Activated CD8-positive, alpha-beta T cell treated with anti-CD3 and anti-CD28 coated beads for 36 hours (primary cell): ENCODE measurements around the gene CSK. TPM values are rescaled to one million over a fixed set of nuclear protein-coding genes. Genes with fewer than 3 reads are reported as not detected.
A peak's percentile ranks its signal among the peaks of the same experiment; 100 is the strongest.

Source experiments
- ATAC-seq: fragments of 200-7000 bp; cut with Tn5 transposase; one replicate; pipeline ENCODE4 v1.10.0; 2021; ENCODE audit warnings: mild to moderate bottlenecking, moderate library complexity
- CTCF ChIA-PET: fragments of 350-600 bp; sonication (Branson Sonifier 250); formaldehyde crosslinking; loops from one replicate; lab custom pipeline; 2021; ENCODE audit warnings: antibody characterized with exemption; lab: Charles Lee
- POLR2A ChIA-PET: fragments of 350-600 bp; sonication (Branson Sonifier 250); formaldehyde crosslinking; loops from one replicate; lab custom pipeline; 2021; ENCODE audit warnings: antibody characterized with exemption; lab: Charles Lee
- DNase-seq: peaks from one replicate; pipeline ENCODE4 v3.0.0-alpha.2; 2020
- H3K27ac Mint-ChIP-seq: one replicate; pipeline ENCODE4 v1.8.0; 2021; ENCODE audit warnings: mild to moderate bottlenecking, mixed read lengths
- H3K27me3 Mint-ChIP-seq: one replicate; pipeline ENCODE4 v1.8.0; 2021; ENCODE audit warnings: mixed read lengths
- H3K36me3 Mint-ChIP-seq: one replicate; pipeline ENCODE4 v1.8.0; 2021; ENCODE audit warnings: low read depth, mixed read lengths
- H3K4me1 Mint-ChIP-seq: one replicate; pipeline ENCODE4 v1.8.0; 2021; ENCODE audit warnings: low read depth, mixed read lengths
- H3K4me3 Mint-ChIP-seq: one replicate; pipeline ENCODE4 v1.8.0; 2021; ENCODE audit warnings: mild to moderate bottlenecking, moderate library complexity, mixed read lengths
- H3K9me3 Mint-ChIP-seq: one replicate; pipeline ENCODE4 v1.8.0; 2021; ENCODE audit warnings: mixed read lengths
- intact Hi-C: fragments of 100-400 bp; cut with micrococcal nuclease; formaldehyde crosslinking; loops from one replicate; pipeline ENCODE4 v1.10.0; 2022
- total RNA-seq, 2 experiments: library from RNA; stranded (reverse); gene quantifications; one replicate each; pipeline ENCODE4 v1.2.3, GENCODE V29; 2021
- TF ChIP-seq, protein P1 (sequence below): fragments of 200-600 bp; IDR thresholded peaks from one replicate; pipeline ENCODE4 v1.8.0; 2022; ENCODE audit warnings: antibody characterized with exemption, mild to moderate bottlenecking

CSK gene
- total RNA-seq, 2 experiments from 2014 or later = 254 to 260 TPM

DNA sequence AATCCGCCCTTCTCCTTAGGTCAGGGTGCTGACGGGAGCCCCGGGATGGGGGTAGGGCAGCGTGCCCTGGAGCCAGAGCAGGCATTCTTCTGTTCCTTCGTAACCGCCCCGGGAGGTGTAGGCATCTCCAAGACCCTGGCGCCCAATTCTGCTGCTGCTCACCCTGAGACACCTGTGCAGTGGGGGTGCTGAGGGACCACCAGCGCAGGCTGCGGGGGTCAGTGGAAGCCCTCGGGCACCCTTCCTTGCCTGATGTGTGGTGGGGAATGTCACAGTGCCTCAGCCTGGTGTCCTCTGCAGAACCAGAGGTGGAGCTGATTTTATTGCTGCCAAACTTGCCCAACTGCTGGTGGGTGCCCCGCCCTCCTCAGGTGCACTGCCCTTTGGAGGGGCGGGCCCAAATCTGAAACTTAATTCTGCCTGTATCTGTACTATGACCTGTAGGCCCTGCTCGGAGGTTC, 7.3 kb downstream of the CSK start:
- peaks cover 67% of the 10 kb centered on the region for H3K4me1 Mint-ChIP-seq
- no peaks in the 10 kb centered on the region for H3K27me3 Mint-ChIP-seq
- H3K27ac Mint-ChIP-seq = peak overlapping the region; percentile 98
- ATAC-seq (no peak), DNase-seq (peak; percentile 61)
- CTCF ChIA-PET = interaction anchor here (25.9 to 30.3 kb wide), 2 partner anchors 1 to 12 kb away, joined by 1327 read pairs; partner anchors contain the start of gene CSK
- POLR2A ChIA-PET = interaction anchor here (1.0 to 21.2 kb wide), 5 partner anchors 2 to 157 kb away, joined by 3 to 410 read pairs (median 20); partner anchors contain the start of gene CSK
- no peaks in the 10 kb centered on the region for H3K9me3 Mint-ChIP-seq
- TF ChIP-seq, protein P1, sequence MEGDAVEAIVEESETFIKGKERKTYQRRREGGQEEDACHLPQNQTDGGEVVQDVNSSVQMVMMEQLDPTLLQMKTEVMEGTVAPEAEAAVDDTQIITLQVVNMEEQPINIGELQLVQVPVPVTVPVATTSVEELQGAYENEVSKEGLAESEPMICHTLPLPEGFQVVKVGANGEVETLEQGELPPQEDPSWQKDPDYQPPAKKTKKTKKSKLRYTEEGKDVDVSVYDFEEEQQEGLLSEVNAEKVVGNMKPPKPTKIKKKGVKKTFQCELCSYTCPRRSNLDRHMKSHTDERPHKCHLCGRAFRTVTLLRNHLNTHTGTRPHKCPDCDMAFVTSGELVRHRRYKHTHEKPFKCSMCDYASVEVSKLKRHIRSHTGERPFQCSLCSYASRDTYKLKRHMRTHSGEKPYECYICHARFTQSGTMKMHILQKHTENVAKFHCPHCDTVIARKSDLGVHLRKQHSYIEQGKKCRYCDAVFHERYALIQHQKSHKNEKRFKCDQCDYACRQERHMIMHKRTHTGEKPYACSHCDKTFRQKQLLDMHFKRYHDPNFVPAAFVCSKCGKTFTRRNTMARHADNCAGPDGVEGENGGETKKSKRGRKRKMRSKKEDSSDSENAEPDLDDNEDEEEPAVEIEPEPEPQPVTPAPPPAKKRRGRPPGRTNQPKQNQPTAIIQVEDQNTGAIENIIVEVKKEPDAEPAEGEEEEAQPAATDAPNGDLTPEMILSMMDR = no peak
- intact Hi-C loops = loop anchor here (5.0 kb wide), 1 partner anchor 387 kb away; no protein-coding TSS in a partner anchor
- H3K36me3 Mint-ChIP-seq = peaks cover 65% of the 10 kb centered on the region
- H3K4me3 Mint-ChIP-seq = peak overlapping the region; percentile 98

GRCh38 chr15:74789741-74790079, 7.8 kb downstream of the CSK start:
- intact Hi-C loops = loop anchor here (5.0 kb wide), 1 partner anchor 387 kb away; no protein-coding TSS in a partner anchor
- Mint-ChIP-seq H3K27me3 (no peaks in the 10 kb centered on the region), H3K4me1 (peaks cover 72% of the 10 kb centered on the region), H3K36me3 (peaks cover 62% of the 10 kb centered on the region), H3K4me3 (peak overlapping the region; percentile 98), H3K27ac (peak overlapping the region; percentile 98), H3K9me3 (no peaks in the 10 kb centered on the region)
- ATAC-seq = no peak
- ChIA-PET POLR2A (interaction anchor here (1.0 to 16.0 kb wide), 3 partner anchors 10 to 14 kb away, joined by 3 to 410 read pairs (median 8); partner anchors contain the start of gene CSK), CTCF (interaction anchor here (0.8 to 30.3 kb wide), 4 partner anchors 1 to 155 kb away, joined by 3 to 1327 read pairs (median 668); partner anchors contain the start of gene CSK)
- no peak for DNase-seq
- TF ChIP-seq, protein P1 = no peak

DNA sequence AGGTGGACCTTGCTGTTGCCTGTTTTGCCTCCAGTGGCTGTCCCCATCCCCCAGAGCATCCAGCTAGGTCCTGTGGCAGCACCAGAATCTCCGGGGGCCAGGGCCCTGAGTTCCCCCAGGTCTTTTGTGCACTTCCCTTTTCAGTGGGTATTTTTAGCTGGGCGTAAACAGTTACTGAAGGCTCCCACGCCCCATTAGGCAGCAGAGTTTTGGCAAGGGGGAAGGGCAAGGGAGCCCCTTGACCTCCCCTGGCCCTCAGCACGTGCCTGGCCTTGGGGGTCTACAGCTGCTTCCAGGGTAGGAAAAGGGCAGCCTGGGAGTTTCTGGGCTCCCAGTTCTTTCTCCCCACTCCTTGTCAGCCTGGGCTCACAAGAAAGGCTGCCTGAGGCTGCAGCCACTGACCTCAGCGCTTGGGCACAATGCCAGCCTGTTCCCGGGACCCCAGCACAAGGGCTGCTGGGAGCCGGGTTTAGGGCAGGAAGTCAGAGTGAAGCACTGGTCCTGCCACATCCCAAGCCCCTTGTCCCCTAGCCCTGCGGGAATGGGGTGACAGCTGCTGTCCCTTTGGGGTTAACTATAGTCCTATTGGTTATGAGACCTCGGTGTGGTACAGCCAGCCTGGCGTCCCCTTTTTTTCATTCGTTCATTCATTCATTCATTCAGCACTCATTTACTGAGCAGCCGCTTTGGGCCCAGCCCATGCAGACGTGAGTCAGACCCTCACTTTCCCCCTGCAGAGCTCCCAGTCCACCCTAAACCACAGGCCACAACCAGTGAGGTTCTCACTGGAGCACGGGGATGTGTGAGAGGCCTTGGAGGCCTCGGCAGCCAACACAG, 8.4 kb downstream of the CSK start:
- ATAC-seq = no peak
- Mint-ChIP-seq H3K36me3 (peaks cover 60% of the 10 kb centered on the region), H3K4me3 (peak overlapping the region; percentile 98), H3K27ac (peak overlapping the region; percentile 98), H3K4me1 (peaks cover 78% of the 10 kb centered on the region), H3K27me3 (no peaks in the 10 kb centered on the region), H3K9me3 (no peaks in the 10 kb centered on the region)
- ChIA-PET POLR2A (interaction anchor here (1.5 to 16.0 kb wide), 2 partner anchors 9 to 12 kb away, joined by 8 to 410 read pairs; partner anchors contain the start of gene CSK), CTCF (interaction anchor here (0.8 to 30.3 kb wide), 4 partner anchors 2 to 156 kb away, joined by 3 to 1327 read pairs (median 668); partner anchors contain the start of gene CSK)
- intact Hi-C loops = no loop called here
- TF ChIP-seq, protein P1 = no peak
- peak; percentile 68 for DNase-seq

DNA sequence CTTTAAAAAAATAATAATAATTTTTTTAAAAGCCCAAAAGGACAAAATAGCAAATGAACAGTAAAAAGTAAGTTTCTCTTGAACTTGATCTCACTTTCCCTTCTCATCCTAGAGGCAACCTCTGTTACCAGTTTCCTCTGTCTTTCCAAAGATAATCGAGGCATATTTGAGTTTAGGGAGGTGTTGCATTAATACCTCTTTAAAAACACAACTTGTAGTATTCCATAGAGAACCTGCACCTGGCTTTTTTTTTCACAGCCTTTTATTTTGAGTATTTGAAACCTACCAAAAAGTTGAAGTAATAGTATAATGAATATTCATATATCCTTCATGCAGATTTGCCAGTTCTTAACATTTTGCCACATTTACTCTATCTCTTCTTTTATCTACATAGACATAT, 9.1 kb downstream of the CSK start:
- no peak for DNase-seq
- ChIA-PET CTCF (interaction anchor here (2.3 to 30.3 kb wide), 3 partner anchors 2 to 156 kb away, joined by 9 to 1327 read pairs (median 1327); partner anchors contain the start of gene CSK), POLR2A (interaction anchor here (1.5 to 16.0 kb wide), 2 partner anchors 8 to 13 kb away, joined by 8 to 410 read pairs; partner anchors contain the start of gene CSK)
- TF ChIP-seq, protein P1 = no peak
- Mint-ChIP-seq H3K27ac (peak overlapping the region; percentile 83), H3K4me1 (peaks cover 80% of the 10 kb centered on the region), H3K36me3 (peaks cover 57% of the 10 kb centered on the region), H3K9me3 (no peaks in the 10 kb centered on the region), H3K27me3 (no peaks in the 10 kb centered on the region), H3K4me3 (peak overlapping the region; percentile 98)
- no peak for ATAC-seq
- intact Hi-C loops = no loop called here
